SK-N-MC (cell line): ENCODE data around the gene SPEF1.

ENCODE experiments used
- DNase-seq: peaks from one replicate; pipeline ENCODE4 v3.0.0-alpha.2; 2011; ENCODE audit warnings: low read depth, low spot score
- H3K27ac ChIP-seq: fragments of 200-600 bp; sonication (generic); 2 replicates; pipeline ENCODE4 v1.5.1; 2016; ENCODE audit warnings: mixed run types
- H3K36me3 ChIP-seq: fragments of 200-600 bp; sonication (generic); 2 replicates; pipeline ENCODE4 v1.6.1; 2017; ENCODE audit warnings: antibody characterized with exemption, low read length, mixed read lengths; ENCODE audit not compliant: insufficient read depth
- H3K4me3 ChIP-seq: fragments of 200-600 bp; sonication (generic); 2 replicates; pipeline ENCODE4 v1.5.1; 2016
- H3K9ac ChIP-seq: fragments of 200-600 bp; sonication (generic); 2 replicates; pipeline ENCODE4 v1.8.0; 2017; ENCODE audit warnings: mixed run types, mixed read lengths; ENCODE audit not compliant: insufficient read length
- H3K9me3 ChIP-seq: fragments of 200-600 bp; sonication (generic); 2 replicates; pipeline ENCODE4 v1.6.1; 2017; ENCODE audit warnings: low read depth, mild to moderate bottlenecking, antibody characterized with exemption, low read length, moderate library complexity, mixed read lengths
- EZH2 ChIP-seq: fragments of 200-600 bp; sonication (generic); IDR thresholded peaks from one replicate; pipeline ENCODE4 v1.6.1; 2017; ENCODE audit warnings: antibody characterized with exemption
- FOXP2 ChIP-seq: optimal IDR thresholded peaks from 2 replicates; pipeline ENCODE3; 2011; ENCODE audit warnings: mild to moderate bottlenecking, moderate library complexity; ENCODE audit not compliant: insufficient read depth; ENCODE audit errors: extremely low read length, control extremely low read depth
- POLR2AphosphoS5 ChIP-seq: IDR thresholded peaks from 2 replicates; pipeline ENCODE4 v1.6.1; 2012; ENCODE audit warnings: mild to moderate bottlenecking, low read depth, low read length, borderline replicate concordance

The SPEF1 gene

GRCh38 chr20:3753501-3754275 lies 27.6 kb downstream of the SPEF1 start:
- no peak overlapping the region for H3K9ac ChIP-seq
- TF ChIP-seq POLR2AphosphoS5, result no peak
- no peak for TF ChIP-seq EZH2
- no peak for TF ChIP-seq FOXP2
- peaks cover 37% of the 10 kb centered on the region for H3K36me3 ChIP-seq
- no peak overlapping the region for H3K27ac ChIP-seq
- DNase-seq, result no peak
- no peak overlapping the region for H3K4me3 ChIP-seq
- H3K9me3 ChIP-seq, result no peaks in the 10 kb centered on the region

- Histone ChIP-seq H3K9ac (no peak overlapping the region), H3K36me3 (peaks cover 32% of the 10 kb centered on the region), H3K27ac (no peak overlapping the region), H3K4me3 (no peak overlapping the region), H3K9me3 (no peaks in the 10 kb centered on the region)
- peak; percentile 45 for DNase-seq
- no peak for TF ChIP-seq FOXP2
- no peak for TF ChIP-seq EZH2
- no peak for TF ChIP-seq POLR2AphosphoS5
Observed at GRCh38 chr20:3753098-3753497, 28.1 kb downstream of the SPEF1 start.

GRCh38 chr20:3752386-3752759 lies 28.9 kb downstream of the SPEF1 start:
- no peak overlapping the region for H3K27ac ChIP-seq
- H3K36me3 ChIP-seq, result peaks cover 25% of the 10 kb centered on the region; the same call in 1 of the 2 replicates
- no peak for DNase-seq
- no peaks in the 10 kb centered on the region for H3K9me3 ChIP-seq
- H3K4me3 ChIP-seq, result no peak overlapping the region
- TF ChIP-seq EZH2 (no peak), POLR2AphosphoS5 (no peak)
- H3K9ac ChIP-seq, result no peak overlapping the region

GRCh38 chr20:3751675-3752385 lies 29.4 kb downstream of the SPEF1 start:
- TF ChIP-seq POLR2AphosphoS5 (no peak), FOXP2 (no peak), EZH2 (no peak)
- H3K9ac ChIP-seq, result no peak overlapping the region
- no peaks in the 10 kb centered on the region for H3K9me3 ChIP-seq
- H3K4me3 ChIP-seq, result no peak overlapping the region
- no peak overlapping the region for H3K27ac ChIP-seq
- H3K36me3 ChIP-seq, result peaks cover 22% of the 10 kb centered on the region; the same call in 1 of the 2 replicates
- DNase-seq, result no peak

- Histone ChIP-seq H3K27ac (no peak overlapping the region), H3K9ac (no peak overlapping the region), H3K4me3 (no peak overlapping the region), H3K36me3 (peaks cover 18% of the 10 kb centered on the region; the same call in 1 of the 2 replicates), H3K9me3 (no peaks in the 10 kb centered on the region)
- no peak for TF ChIP-seq EZH2
- TF ChIP-seq POLR2AphosphoS5, result no peak
- TF ChIP-seq FOXP2, result no peak
- no peak for DNase-seq
Observed at GRCh38 chr20:3751305-3751674, 30.0 kb downstream of the SPEF1 start.

- no peak for DNase-seq
- no peaks in the 10 kb centered on the region for H3K9me3 ChIP-seq
- H3K9ac ChIP-seq, result no peak overlapping the region
- TF ChIP-seq EZH2 (no peak), POLR2AphosphoS5 (no peak), FOXP2 (no peak)
- peaks cover 6% of the 10 kb centered on the region; the same call in 1 of the 2 replicates for H3K36me3 ChIP-seq
- no peak overlapping the region for H3K27ac ChIP-seq
- H3K4me3 ChIP-seq, result no peak overlapping the region
Observed at GRCh38 chr20:3749689-3750531, 31.3 kb downstream of the SPEF1 start.

GRCh38 chr20:3749087-3749688 lies 32.1 kb downstream of the SPEF1 start:
- Histone ChIP-seq H3K27ac (no peak overlapping the region), H3K36me3 (no peaks in the 10 kb centered on the region; the same call in 1 of the 2 replicates), H3K4me3 (no peak overlapping the region), H3K9ac (no peak overlapping the region), H3K9me3 (no peaks in the 10 kb centered on the region)
- no peak for DNase-seq
- TF ChIP-seq EZH2 (no peak), FOXP2 (no peak), POLR2AphosphoS5 (no peak)

GRCh38 chr20:3748073-3748472 lies 33.2 kb downstream of the SPEF1 start:
- H3K9me3 ChIP-seq, result no peaks in the 10 kb centered on the region
- no peaks in the 10 kb centered on the region for H3K36me3 ChIP-seq
- no peak overlapping the region for H3K27ac ChIP-seq
- no peak for DNase-seq
- TF ChIP-seq POLR2AphosphoS5 (no peak), FOXP2 (no peak), EZH2 (no peak)
- H3K4me3 ChIP-seq, result no peak overlapping the region
- no peak overlapping the region for H3K9ac ChIP-seq
